Right atrium auricular region (tissue), 2 donors: ENCODE measurements around the gene FGFR2. TPM values are rescaled to one million over a fixed set of nuclear protein-coding genes. Genes with fewer than 3 reads are reported as not detected.

ENCODE experiments used
- DNase-seq: peaks from one replicate; pipeline ENCODE4 v3.0.0-alpha.2; 2019; ENCODE audit warnings: low spot score
- H3K27ac ChIP-seq, 2 donors: fragments of 200-600 bp; sonication (generic); 1 replicate in 1 of 2; 2 replicates in 1 of 2; pipeline ENCODE4 v1.5.1; 2016 to 2019
- H3K27me3 ChIP-seq, 2 donors: fragments of 200-600 bp; sonication (generic); one replicate each; pipeline versions ENCODE4 v1.5.1 to v1.6.0; 2017 to 2019
- H3K36me3 ChIP-seq: fragments of 200-600 bp; sonication (generic); one replicate; pipeline ENCODE4 v1.5.1; 2016
- H3K4me1 ChIP-seq, 2 donors: fragments of 200-600 bp; sonication (generic); one replicate each; pipeline versions ENCODE4 v1.5.1 to v1.6.0; 2017 to 2019
- H3K4me3 ChIP-seq, 2 donors: fragments of 200-600 bp; sonication (generic); 1 replicate in 1 of 2; 2 replicates in 1 of 2; pipeline ENCODE4 v1.5.1; 2017 to 2019; ENCODE audit warnings: mild to moderate bottlenecking in 1 of 2, moderate library complexity in 1 of 2
- H3K9me3 ChIP-seq, 2 donors: fragments of 200-600 bp; sonication (generic); one replicate each; pipeline ENCODE4 v1.5.1; 2019
- CTCF ChIP-seq, 2 donors: fragments of 200-600 bp; sonication (generic); IDR thresholded peaks; one replicate each; pipeline ENCODE4 v1.5.1; 2019; ENCODE audit warnings: antibody characterized with exemption in 2 of 2
- total RNA-seq, 2 donors: library from RNA; depleted of rRNA; stranded (reverse); fragments of >200 nt; gene quantifications; one replicate each; pipeline ENCODE4 v1.1.0, GENCODE V29; 2016

Gene FGFR2
- total RNA-seq, 2 donors from 2014 or later, result 2.8 to 19.0 TPM

DNA sequence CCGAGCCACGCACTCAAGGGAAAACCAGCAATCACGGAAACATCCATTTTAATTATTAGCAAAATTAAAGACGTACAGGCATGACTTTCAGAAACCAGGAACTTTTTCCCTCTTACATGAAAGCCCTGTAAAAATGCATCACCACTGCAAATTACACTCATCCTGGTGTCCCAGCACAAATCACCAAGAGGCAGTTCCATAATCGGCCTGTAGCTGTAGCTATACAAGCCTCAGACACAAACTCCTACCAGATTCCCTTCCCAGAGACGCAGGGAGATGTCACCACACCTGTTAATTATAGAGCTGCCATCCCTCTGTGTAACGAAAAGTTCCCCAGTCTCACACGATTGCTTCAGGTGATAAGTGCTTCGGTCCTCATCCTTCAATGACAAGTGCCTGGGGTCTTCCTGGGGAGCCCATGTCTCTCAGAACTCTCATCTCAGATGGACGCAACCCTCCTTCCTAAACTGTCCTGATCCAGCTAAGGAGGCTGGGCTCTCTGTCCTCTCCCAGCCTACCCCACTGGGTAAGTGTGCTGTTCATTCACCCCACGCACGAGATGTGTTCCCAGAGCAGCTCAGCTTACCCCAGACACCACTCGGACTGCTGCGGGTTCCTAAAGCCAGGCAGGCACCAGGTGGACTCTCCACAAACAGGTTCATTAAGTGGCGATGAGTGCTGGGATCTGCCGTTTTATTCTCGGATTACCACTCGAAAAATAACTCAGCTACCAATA is 5.9 kb downstream of the FGFR2 start:
- DNase-seq, result no peak
- H3K27me3 ChIP-seq, result no peaks in the 10 kb centered on the region
- peak in 1 of 2 donors; percentile 27 for TF ChIP-seq CTCF (IDR thresholded peaks at IDR 0.05)
- no peaks in the 10 kb centered on the region for H3K9me3 ChIP-seq
- peaks cover 0 to 15% of the 10 kb centered on the region in 2 donors for H3K4me1 ChIP-seq
- H3K36me3 ChIP-seq, result no peaks in the 10 kb centered on the region
- no peak overlapping the region for H3K27ac ChIP-seq
- H3K4me3 ChIP-seq, result no peak overlapping the region

GRCh38 chr10:121591186-121591585 is 7.1 kb downstream of the FGFR2 start:
- no peak overlapping the region for H3K4me3 ChIP-seq
- DNase-seq, result no peak
- peaks cover 0 to 7% of the 10 kb centered on the region in 2 donors for H3K4me1 ChIP-seq
- H3K27me3 ChIP-seq, result no peaks in the 10 kb centered on the region
- peaks cover 0 to 4% of the 10 kb centered on the region in 2 donors for H3K9me3 ChIP-seq
- no peak overlapping the region for H3K27ac ChIP-seq
- TF ChIP-seq CTCF (IDR thresholded peaks at IDR 0.05), result no peak
- H3K36me3 ChIP-seq, result no peaks in the 10 kb centered on the region

DNA sequence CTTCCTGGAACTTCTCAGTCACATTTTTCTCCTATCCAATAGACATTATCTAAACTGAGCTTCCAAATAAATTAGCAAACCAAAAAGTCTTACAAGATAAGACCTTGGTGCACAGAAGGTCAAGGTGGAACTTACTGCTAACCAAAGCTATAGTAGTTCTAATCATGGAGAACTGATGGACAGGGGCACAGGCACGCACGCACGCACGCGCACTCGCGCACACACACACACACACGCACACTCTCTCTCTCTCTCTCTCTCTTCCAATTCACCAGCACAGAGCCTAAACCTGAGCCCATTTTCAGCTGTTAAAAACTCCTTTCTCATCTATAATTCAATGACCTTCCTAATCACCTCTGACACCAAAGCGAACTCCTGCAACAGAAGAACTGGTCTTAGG is 7.5 kb downstream of the FGFR2 start:
- Histone ChIP-seq H3K27ac (no peak overlapping the region), H3K36me3 (no peaks in the 10 kb centered on the region), H3K27me3 (no peaks in the 10 kb centered on the region), H3K4me3 (no peak overlapping the region), H3K9me3 (peaks cover 0 to 4% of the 10 kb centered on the region in 2 donors), H3K4me1 (peaks cover 0 to 4% of the 10 kb centered on the region in 2 donors)
- no peak for DNase-seq
- TF ChIP-seq CTCF (IDR thresholded peaks at IDR 0.05), result no peak

DNA sequence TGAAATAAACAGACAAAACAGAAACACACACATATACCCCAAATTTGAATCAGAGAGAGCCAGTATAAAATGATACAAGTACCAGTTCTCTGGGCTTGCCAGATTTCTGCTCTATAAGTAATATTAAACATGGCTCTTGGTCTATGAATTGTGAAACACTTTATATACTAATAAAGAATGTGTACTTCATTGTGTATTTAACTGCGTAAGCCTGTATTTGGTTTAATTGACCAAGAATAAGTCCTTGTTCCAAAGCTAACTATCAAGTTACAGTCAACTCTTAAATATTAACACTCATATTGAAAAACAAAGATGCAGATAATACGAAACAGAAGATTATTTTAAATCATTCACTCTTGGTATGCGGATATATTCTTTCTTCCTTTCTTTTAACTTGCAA is 8.7 kb downstream of the FGFR2 start:
- H3K27ac ChIP-seq, result no peak overlapping the region
- H3K36me3 ChIP-seq, result no peaks in the 10 kb centered on the region
- H3K4me1 ChIP-seq, result no peaks in the 10 kb centered on the region
- DNase-seq, result no peak
- peaks cover 0 to 4% of the 10 kb centered on the region in 2 donors for H3K9me3 ChIP-seq
- H3K4me3 ChIP-seq, result no peak overlapping the region
- no peaks in the 10 kb centered on the region for H3K27me3 ChIP-seq
- no peak for TF ChIP-seq CTCF (IDR thresholded peaks at IDR 0.05)

- no peaks in the 10 kb centered on the region for H3K27me3 ChIP-seq
- DNase-seq, result no peak
- peaks cover 0 to 4% of the 10 kb centered on the region in 2 donors for H3K9me3 ChIP-seq
- H3K36me3 ChIP-seq, result no peaks in the 10 kb centered on the region
- H3K4me1 ChIP-seq, result no peaks in the 10 kb centered on the region
- H3K27ac ChIP-seq, result no peak overlapping the region
- H3K4me3 ChIP-seq, result no peak overlapping the region
- no peak for TF ChIP-seq CTCF (IDR thresholded peaks at IDR 0.05)
These were observed 14.4 kb downstream of the FGFR2 start for GRCh38 chr10:121583857-121584256.

DNA sequence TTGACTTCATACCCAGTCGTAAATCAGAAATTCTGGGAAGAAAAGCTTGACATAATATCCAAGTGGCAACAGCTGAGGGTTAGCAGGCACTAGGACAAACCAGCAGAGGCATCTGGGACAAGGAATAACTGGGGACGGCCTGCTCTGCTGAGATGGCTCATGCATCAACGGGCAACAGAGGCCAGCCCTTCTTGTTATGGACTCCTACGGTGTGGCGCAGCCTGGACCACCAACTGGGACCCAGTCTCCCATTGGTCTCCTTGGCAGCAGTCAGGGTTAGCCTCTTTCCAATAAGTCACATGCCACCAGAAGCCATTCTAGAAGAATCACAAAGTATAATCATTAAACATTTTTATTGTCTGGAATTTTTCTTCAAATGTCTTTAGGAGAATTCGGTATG is 15.0 kb downstream of the FGFR2 start:
- Histone ChIP-seq H3K27ac (no peak overlapping the region), H3K27me3 (no peaks in the 10 kb centered on the region), H3K9me3 (peaks cover 0 to 4% of the 10 kb centered on the region in 2 donors), H3K4me3 (no peak overlapping the region), H3K4me1 (no peaks in the 10 kb centered on the region), H3K36me3 (no peaks in the 10 kb centered on the region)
- no peak for TF ChIP-seq CTCF (IDR thresholded peaks at IDR 0.05)
- no peak for DNase-seq
